SK-N-SH (cell line): ENCODE measurements around the gene S100A8. TPM values are rescaled to one million over a fixed set of nuclear protein-coding genes. Genes with fewer than 3 reads are reported as not detected.

Experiments used
- CTCF ChIA-PET: fragments of 300-600, 350-600 bp; formaldehyde crosslinking; extraction: SDS; loops from one replicate; lab custom pipeline; 2021; lab: Yijun Ruan, JAX
- POLR2A ChIA-PET: fragments of 350-600 bp; sonication (Branson Sonifier 250); formaldehyde crosslinking; extraction: SDS; loops from one replicate; lab custom pipeline; 2020; ENCODE audit warnings: antibody characterized with exemption, inconsistent platforms; lab: Yijun Ruan, JAX
- DNase-seq: peaks from one replicate; pipeline ENCODE4 v3.0.0; 2012
- H2AFZ ChIP-seq: fragments of 200-600 bp; sonication (generic); 2 replicates; pipeline ENCODE4 v1.8.1; 2016; ENCODE audit warnings: antibody characterized with exemption, mild to moderate bottlenecking, low read depth
- H3F3A ChIP-seq: fragments of 200-600 bp; sonication (generic); replicated peaks from 2 replicates; pipeline ENCODE3; 2016; ENCODE audit warnings: antibody characterized with exemption, mild to moderate bottlenecking; ENCODE audit not compliant: insufficient read depth
- H3K27ac ChIP-seq, 2 experiments: fragments of 200-500 bp in 1 of 2; fragments of 200-600 bp in 1 of 2; sonication (Bioruptor generic) in 1 of 2; sonication (generic), shearing (Covaris generic) in 1 of 2; 2 replicates each; pipeline versions ENCODE4 v1.5.1 to v1.6.1; 2014 to 2016; ENCODE audit warnings: low read depth in 2 of 2, inconsistent platforms in 1 of 2, low read length in 1 of 2, mild to moderate bottlenecking in 1 of 2, mixed read lengths in 1 of 2
- H3K27me3 ChIP-seq: fragments of 200-600 bp; sonication (generic), shearing (Covaris generic); 2 replicates; pipeline ENCODE4 v1.6.1; 2016; ENCODE audit warnings: mixed run types; ENCODE audit not compliant: insufficient read depth
- H3K36me3 ChIP-seq, 2 experiments: fragments of 200-500 bp in 1 of 2; fragments of 200-600 bp in 1 of 2; sonication (Bioruptor generic) in 1 of 2; sonication (generic) in 1 of 2; replicated peaks in 1 of 2; 2 replicates each; pipeline versions ENCODE3 to v1.5.1; 2014 to 2016; ENCODE audit warnings: low read length in 1 of 2, mild to moderate bottlenecking in 1 of 2; ENCODE audit not compliant: insufficient read depth in 2 of 2, control insufficient read depth in 1 of 2
- H3K4me1 ChIP-seq, 2 experiments: fragments of 200-500 bp in 1 of 2; fragments of 200-600 bp in 1 of 2; sonication (Bioruptor generic) in 1 of 2; sonication (generic), shearing (Covaris generic) in 1 of 2; 2 replicates each; pipeline versions ENCODE4 v1.5.1 to v1.6.1; 2014 to 2016; ENCODE audit warnings: low read depth in 1 of 2, low read length in 1 of 2, mixed run types in 1 of 2; ENCODE audit not compliant: insufficient read depth in 2 of 2, control insufficient read depth in 1 of 2
- H3K4me2 ChIP-seq: fragments of 200-600 bp; sonication (generic), shearing (Covaris generic); 2 replicates; pipeline ENCODE4 v1.6.1; 2017; ENCODE audit warnings: mixed run types
- H3K4me3 ChIP-seq, 2 experiments: fragments of 200-500 bp in 1 of 2; fragments of 200-600 bp in 1 of 2; sonication (Bioruptor generic) in 1 of 2; sonication (generic), shearing (Covaris generic) in 1 of 2; 2 replicates each; pipeline versions ENCODE4 v1.5.1 to v1.8.1; 2014 to 2016; ENCODE audit warnings: low read depth in 2 of 2, inconsistent platforms in 1 of 2, low read length in 1 of 2, mild to moderate bottlenecking in 1 of 2, mixed read lengths in 1 of 2, moderate library complexity in 1 of 2
- H3K79me2 ChIP-seq: fragments of 200-600 bp; sonication (generic); 2 replicates; pipeline ENCODE4 v1.8.1; 2017; ENCODE audit warnings: mild to moderate bottlenecking; ENCODE audit not compliant: insufficient read depth
- H3K9ac ChIP-seq: fragments of 200-600 bp; sonication (generic); 2 replicates; pipeline ENCODE4 v1.6.1; 2017; ENCODE audit warnings: mixed run types
- H3K9me2 ChIP-seq: fragments of 200-600 bp; sonication (generic); 2 replicates; pipeline ENCODE4 v1.6.1; 2017; ENCODE audit warnings: mixed run types
- H3K9me3 ChIP-seq: fragments of 200-600 bp; sonication (generic); 2 replicates; pipeline ENCODE4 v1.6.1; 2017; ENCODE audit warnings: mixed run types, mild to moderate bottlenecking, moderate library complexity
- H4K20me1 ChIP-seq: fragments of 200-600 bp; sonication (generic); 2 replicates; pipeline ENCODE4 v1.6.1; 2017; ENCODE audit warnings: mild to moderate bottlenecking, mixed run types; ENCODE audit not compliant: insufficient read depth
- CHD2 ChIP-seq: fragments of 150-350 bp; IDR thresholded peaks from 2 replicates; pipeline ENCODE4 v1.6.1; 2018; ENCODE audit warnings: low read length; ENCODE audit not compliant: partially characterized antibody
- CTCF ChIP-seq: fragments of 200-600 bp; sonication (generic); IDR thresholded peaks from 2 replicates; pipeline ENCODE4 v1.6.1; 2017; ENCODE audit warnings: antibody characterized with exemption, mild to moderate bottlenecking, moderate library complexity
- ELF1 ChIP-seq: IDR thresholded peaks from 2 replicates; pipeline ENCODE4 v1.4.0; 2012
- FOSL2 ChIP-seq: IDR thresholded peaks from 2 replicates; pipeline ENCODE4 v1.4.0; 2012; ENCODE audit warnings: low read depth, mild to moderate bottlenecking, moderate library complexity, borderline replicate concordance
- GABPA ChIP-seq: IDR thresholded peaks from 2 replicates; pipeline ENCODE4 v1.4.0; 2012; ENCODE audit warnings: low read depth, mild to moderate bottlenecking
- GATA2 ChIP-seq: sonication (generic); formaldehyde crosslinking; IDR thresholded peaks from 2 replicates; pipeline ENCODE4 v1.5.0; 2020; ENCODE audit warnings: mild to moderate bottlenecking, missing genetic modification reagents
- IRF3 ChIP-seq: fragments of 150-350 bp; IDR thresholded peaks from 2 replicates; pipeline ENCODE4 v1.6.1; 2016; ENCODE audit warnings: mild to moderate bottlenecking, low read depth, low read length
- JUND ChIP-seq: IDR thresholded peaks from 2 replicates; pipeline ENCODE4 v1.4.0; 2012
- MEF2A ChIP-seq: IDR thresholded peaks from 2 replicates; pipeline ENCODE4 v1.4.0; 2012; ENCODE audit warnings: low read depth, borderline replicate concordance
- RFX5 ChIP-seq: IDR thresholded peaks from 2 replicates; pipeline ENCODE4 v1.6.1; 2012; ENCODE audit warnings: mild to moderate bottlenecking, improper control_type of control experiment, low read length
- SMC3 ChIP-seq: IDR thresholded peaks from 2 replicates; pipeline ENCODE4 v1.6.1; 2012; ENCODE audit warnings: low read depth, low read length, improper control_type of control experiment
- TCF12 ChIP-seq: IDR thresholded peaks from 2 replicates; pipeline ENCODE4 v1.4.0; 2012
- TEAD4 ChIP-seq: IDR thresholded peaks from 2 replicates; pipeline ENCODE4 v1.4.0; 2012; ENCODE audit warnings: mild to moderate bottlenecking, borderline replicate concordance; ENCODE audit not compliant: insufficient read depth
- WGBS: methylation state at CpG from one replicate; pipeline ENCODE4 v1.1.6; 2017; ENCODE audit warnings: low lambda C conversion rate; 5-methylcytosine and 5-hydroxymethylcytosine counted together
- polyA plus RNA-seq, 3 experiments: library from polyadenylated mRNA; depleted of rRNA; stranded (reverse); fragments of >200 nt; gene quantifications; 2 replicates each; pipeline ENCODE4 v1.2.3, GENCODE V29; 2012
- TF ChIP-seq, protein P1 (sequence below): IDR thresholded peaks from 2 replicates; pipeline ENCODE4 v1.4.0; 2012; ENCODE audit warnings: low read depth, borderline replicate concordance
- TF ChIP-seq, protein P2 (sequence below): IDR thresholded peaks from 2 replicates; pipeline ENCODE4 v1.4.0; 2012; ENCODE audit warnings: low read depth, borderline replicate concordance
- TF ChIP-seq, protein P3 (sequence below): fragments of 150-350 bp; IDR thresholded peaks from 2 replicates; pipeline ENCODE4 v1.6.1; 2017; ENCODE audit warnings: antibody characterized with exemption, low read length, low read depth, borderline replicate concordance

Gene S100A8
- polyA plus RNA-seq, 1 of the 3 experiments (the other 2 are of a cell fraction): not detected

- H3K9me2 ChIP-seq: no peaks in the 10 kb centered on the region
- no peaks in the 10 kb centered on the region for H3K4me1 ChIP-seq
- no peak overlapping the region for H3K27ac ChIP-seq
- no peaks in the 10 kb centered on the region for H3K9me3 ChIP-seq
- WGBS: 52% methylated on average over 2 of the region's 2 CpGs
- no peak overlapping the region for H3K9ac ChIP-seq
- H4K20me1 ChIP-seq: no peaks in the 10 kb centered on the region
- no peaks in the 10 kb centered on the region for H3K36me3 ChIP-seq
- no peak overlapping the region for H3K4me2 ChIP-seq
- ChIA-PET CTCF (interaction anchor here (1.3 kb wide), 1 partner anchor 135 kb away, joined by 4 read pairs; no protein-coding TSS in a partner anchor), POLR2A (no interaction called here)
- no peaks in the 10 kb centered on the region for H3K79me2 ChIP-seq
- peaks cover 54% of the 10 kb centered on the region for H3K27me3 ChIP-seq
- no peaks in the 10 kb centered on the region for H3F3A ChIP-seq
- TF ChIP-seq TEAD4 (no peak), TCF12 (no peak), MEF2A (no peak), FOSL2 (no peak), CHD2 (no peak), SMC3 (no peak), JUND (no peak), GABPA (no peak), IRF3 (no peak), CTCF (no peak), ELF1 (no peak), GATA2 (CRISPR knock-in tag) (no peak), RFX5 (no peak)
- TF ChIP-seq, protein P1, sequence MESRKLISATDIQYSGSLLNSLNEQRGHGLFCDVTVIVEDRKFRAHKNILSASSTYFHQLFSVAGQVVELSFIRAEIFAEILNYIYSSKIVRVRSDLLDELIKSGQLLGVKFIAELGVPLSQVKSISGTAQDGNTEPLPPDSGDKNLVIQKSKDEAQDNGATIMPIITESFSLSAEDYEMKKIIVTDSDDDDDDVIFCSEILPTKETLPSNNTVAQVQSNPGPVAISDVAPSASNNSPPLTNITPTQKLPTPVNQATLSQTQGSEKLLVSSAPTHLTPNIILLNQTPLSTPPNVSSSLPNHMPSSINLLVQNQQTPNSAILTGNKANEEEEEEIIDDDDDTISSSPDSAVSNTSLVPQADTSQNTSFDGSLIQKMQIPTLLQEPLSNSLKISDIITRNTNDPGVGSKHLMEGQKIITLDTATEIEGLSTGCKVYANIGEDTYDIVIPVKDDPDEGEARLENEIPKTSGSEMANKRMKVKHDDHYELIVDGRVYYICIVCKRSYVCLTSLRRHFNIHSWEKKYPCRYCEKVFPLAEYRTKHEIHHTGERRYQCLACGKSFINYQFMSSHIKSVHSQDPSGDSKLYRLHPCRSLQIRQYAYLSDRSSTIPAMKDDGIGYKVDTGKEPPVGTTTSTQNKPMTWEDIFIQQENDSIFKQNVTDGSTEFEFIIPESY: no peak
- TF ChIP-seq, protein P2, sequence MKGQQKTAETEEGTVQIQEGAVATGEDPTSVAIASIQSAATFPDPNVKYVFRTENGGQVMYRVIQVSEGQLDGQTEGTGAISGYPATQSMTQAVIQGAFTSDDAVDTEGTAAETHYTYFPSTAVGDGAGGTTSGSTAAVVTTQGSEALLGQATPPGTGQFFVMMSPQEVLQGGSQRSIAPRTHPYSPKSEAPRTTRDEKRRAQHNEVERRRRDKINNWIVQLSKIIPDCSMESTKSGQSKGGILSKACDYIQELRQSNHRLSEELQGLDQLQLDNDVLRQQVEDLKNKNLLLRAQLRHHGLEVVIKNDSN: no peak
- TF ChIP-seq, protein P3, sequence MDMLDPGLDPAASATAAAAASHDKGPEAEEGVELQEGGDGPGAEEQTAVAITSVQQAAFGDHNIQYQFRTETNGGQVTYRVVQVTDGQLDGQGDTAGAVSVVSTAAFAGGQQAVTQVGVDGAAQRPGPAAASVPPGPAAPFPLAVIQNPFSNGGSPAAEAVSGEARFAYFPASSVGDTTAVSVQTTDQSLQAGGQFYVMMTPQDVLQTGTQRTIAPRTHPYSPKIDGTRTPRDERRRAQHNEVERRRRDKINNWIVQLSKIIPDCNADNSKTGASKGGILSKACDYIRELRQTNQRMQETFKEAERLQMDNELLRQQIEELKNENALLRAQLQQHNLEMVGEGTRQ: no peak
- TF ChIP-seq, all 33 proteins: peak for 0
- H3K4me3 ChIP-seq: no peak overlapping the region
- H2AFZ ChIP-seq: no peak overlapping the region
- DNase-seq: no peak
These were observed 30.7 kb downstream of the S100A8 start for GRCh38 chr1:153360190-153360589.
